HCT116 (cell line): ENCODE measurements around the gene FAM227B. TPM values are rescaled to one million over a fixed set of nuclear protein-coding genes. Genes with fewer than 3 reads are reported as not detected.

Source experiments
- ATAC-seq: fragments of 200-7000 bp; cut with Tn5 transposase; 2 replicates; pipeline ENCODE4 v1.9.1; 2020; ENCODE audit warnings: mild to moderate bottlenecking, moderate library complexity
- BruUV-seq: library from RNA; stranded (reverse); fragments of 400-500 nt; replicated peaks from 2 replicates; lab custom pipeline; 2021; lab: Mats Ljungman, UMichigan
- CTCF ChIA-PET: fragments of 300-600 bp; sonication (Branson Sonifier 250); formaldehyde crosslinking; loops from one replicate; lab custom pipeline; 2021; ENCODE audit warnings: antibody characterized with exemption; lab: Charles Lee
- POLR2A ChIA-PET: fragments of 300-600, 350-600 bp; sonication (Branson Sonifier 250); formaldehyde crosslinking; loops from one replicate; lab custom pipeline; 2021; ENCODE audit warnings: antibody characterized with exemption; lab: Charles Lee
- RAD21 ChIA-PET, 2 experiments: fragments of 300-600 bp; sonication (Branson Sonifier 250); formaldehyde crosslinking; loops; one replicate each; lab custom pipeline; 2023; ENCODE audit warnings: low total read pairs in 2 of 2; ENCODE audit not compliant: uncharacterized antibody in 2 of 2, unreplicated experiment in 2 of 2, low non-redundant PET in 1 of 2; lab: Charles Lee
- DNase-seq: peaks from one replicate; pipeline ENCODE4 v3.0.0-alpha.2; 2010; ENCODE audit warnings: low read depth, low spot score
- H2AFZ ChIP-seq: fragments of 200-600 bp; shearing (Covaris generic), sonication (generic); 2 replicates; pipeline ENCODE4 v1.6.1; 2017; ENCODE audit warnings: low read depth, mixed run types, mixed read lengths, antibody characterized with exemption, low read length; ENCODE audit not compliant: poor library complexity, severe bottlenecking
- H3K27ac ChIP-seq: 2 replicates; pipeline ENCODE4 v1.5.1; 2012; ENCODE audit warnings: low read depth, low read length
- H3K27me3 ChIP-seq: fragments of 200-600 bp; sonication (generic); 2 replicates; pipeline ENCODE4 v1.6.1; 2016; ENCODE audit warnings: mixed run types, low read length, mixed read lengths; ENCODE audit not compliant: insufficient read depth
- H3K36me3 ChIP-seq, 2 experiments: fragments of 200-500 bp in 1 of 2; fragments of 200-600 bp in 1 of 2; sonication (Bioruptor generic) in 1 of 2; sonication (generic) in 1 of 2; 2 replicates each; pipeline versions ENCODE4 v1.5.1 to v1.6.1; 2014 to 2016; ENCODE audit warnings: low read length in 2 of 2, inconsistent platforms in 1 of 2, mixed read lengths in 1 of 2, mixed run types in 1 of 2; ENCODE audit not compliant: insufficient read depth in 2 of 2, control insufficient read depth in 1 of 2
- H3K4me1 ChIP-seq, 2 experiments: fragments of 200-600 bp in 1 of 2; sonication (generic) in 1 of 2; 2 replicates each; pipeline versions ENCODE4 v1.5.1 to v1.6.1; 2012 to 2017; ENCODE audit warnings: low read length in 2 of 2, inconsistent platforms in 1 of 2, mild to moderate bottlenecking in 1 of 2, mixed read lengths in 1 of 2, mixed run types in 1 of 2, moderate library complexity in 1 of 2; ENCODE audit not compliant: insufficient read depth in 2 of 2, control insufficient read depth in 1 of 2
- H3K4me2 ChIP-seq: fragments of 200-600 bp; sonication (generic); 2 replicates; pipeline ENCODE4 v1.6.1; 2017; ENCODE audit warnings: mixed run types, low read length, mixed read lengths
- H3K4me3 ChIP-seq, 2 experiments: fragments of 200-600 bp in 1 of 2; sonication (generic) in 1 of 2; replicated peaks in 1 of 2; 2 replicates each; pipeline ENCODE4 v1.5.1; 2011 to 2016; ENCODE audit warnings: low read length in 2 of 2, control low read depth in 1 of 2, low read depth in 1 of 2, mild to moderate bottlenecking in 1 of 2, mixed read lengths in 1 of 2, mixed run types in 1 of 2
- H3K79me2 ChIP-seq: fragments of 200-600 bp; sonication (generic); 2 replicates; pipeline ENCODE4 v1.6.1; 2017; ENCODE audit warnings: mild to moderate bottlenecking, mixed run types, low read length, moderate library complexity, mixed read lengths; ENCODE audit not compliant: insufficient read depth
- H3K9ac ChIP-seq: fragments of 200-600 bp; sonication (generic); 2 replicates; pipeline ENCODE4 v1.6.1; 2016; ENCODE audit warnings: low read length, mixed read lengths
- H3K9me2 ChIP-seq: fragments of 200-600 bp; sonication (generic), shearing (Covaris generic); 2 replicates; pipeline ENCODE4 v1.6.1; 2017; ENCODE audit warnings: mixed run types, mild to moderate bottlenecking, moderate library complexity; ENCODE audit not compliant: insufficient read depth
- H3K9me3 ChIP-seq, 2 experiments: fragments of 200-500 bp in 1 of 2; fragments of 200-600 bp in 1 of 2; sonication (Bioruptor generic) in 1 of 2; sonication (generic) in 1 of 2; 2 replicates each; pipeline ENCODE4 v1.6.1; 2014 to 2017; ENCODE audit warnings: low read length in 2 of 2, mixed read lengths in 2 of 2, inconsistent platforms in 1 of 2, low read depth in 1 of 2, mild to moderate bottlenecking in 1 of 2, mixed run types in 1 of 2, moderate library complexity in 1 of 2; ENCODE audit not compliant: control insufficient read depth in 1 of 2, insufficient read depth in 1 of 2
- H4K20me1 ChIP-seq: fragments of 200-600 bp; sonication (generic), shearing (Covaris generic); 2 replicates; pipeline ENCODE4 v1.6.1; 2017; ENCODE audit warnings: mixed run types, mild to moderate bottlenecking, moderate library complexity; ENCODE audit not compliant: insufficient read depth
- CBX3 ChIP-seq: IDR thresholded peaks from 2 replicates; pipeline ENCODE4 v1.6.1; 2012; ENCODE audit warnings: low read depth
- POLR2A ChIP-seq: IDR thresholded peaks from 2 replicates; pipeline ENCODE4 v1.7.0; 2011; ENCODE audit warnings: borderline replicate concordance; ENCODE audit not compliant: insufficient read depth, insufficient read length; ENCODE audit errors: extremely low read depth
- POLR2AphosphoS5 ChIP-seq: IDR thresholded peaks from 2 replicates; pipeline ENCODE4 v1.6.1; 2011; ENCODE audit warnings: mild to moderate bottlenecking, low read depth, low read length, moderate library complexity
- intact Hi-C: fragments of 100-400 bp; cut with micrococcal nuclease; formaldehyde crosslinking; loops from 2 replicates; pipeline ENCODE4 v1.10.0; 2022
- total RNA-seq: library from RNA; stranded (reverse); gene quantifications from one replicate; pipeline ENCODE4 v1.2.1, GENCODE V29; 2021; ENCODE audit not compliant: unreplicated experiment
- TF ChIP-seq, protein P1 (sequence below): IDR thresholded peaks from 2 replicates; pipeline ENCODE4 v1.6.1; 2011; ENCODE audit warnings: mild to moderate bottlenecking, low read length, moderate library complexity; ENCODE audit not compliant: insufficient replicate concordance; ENCODE audit errors: extremely low read depth
- TF ChIP-seq, protein P2 (sequence below): IDR thresholded peaks from 2 replicates; pipeline ENCODE4 v1.6.1; 2012
- TF ChIP-seq, protein P3 (sequence below): IDR thresholded peaks from 2 replicates; pipeline ENCODE4 v1.6.1; 2012; ENCODE audit warnings: low read depth

FAM227B gene
- total RNA-seq, 1 experiment from 2014 or later: 6.9 TPM

DNA sequence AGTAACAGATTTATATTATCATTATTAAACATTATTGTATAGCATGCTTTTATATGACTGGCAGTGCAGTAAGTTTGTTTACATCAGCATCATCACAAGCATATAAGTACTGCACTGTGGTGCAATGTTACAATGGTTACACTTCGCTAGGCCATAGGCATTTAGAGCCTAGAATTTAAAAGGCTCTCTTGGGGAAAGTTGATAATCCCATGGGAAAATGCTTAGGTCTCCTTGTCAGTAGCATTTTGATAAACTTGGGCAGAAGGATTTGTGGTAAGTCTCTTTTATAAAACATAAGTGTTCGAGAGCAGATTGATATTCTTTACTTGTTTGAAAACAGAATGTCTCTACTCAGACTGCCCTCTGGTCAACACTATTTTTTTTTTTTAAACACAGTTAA is 7.8 kb upstream of the FAM227B start:
- intact Hi-C loops: loop anchor here (10.0 kb wide), 1 partner anchor 394 kb away; no protein-coding TSS in a partner anchor
- BruUV-seq: no TSS peak
- no peak overlapping the region for H3K4me2 ChIP-seq
- peaks cover 16 to 28% of the 10 kb centered on the region in 2 experiments for H3K4me1 ChIP-seq
- H3K36me3 ChIP-seq: peaks cover 10 to 30% of the 10 kb centered on the region in 2 experiments
- H3K4me3 ChIP-seq: no peak overlapping the region
- H4K20me1 ChIP-seq: no peaks in the 10 kb centered on the region; the same call in 1 of the 2 replicates
- H2AFZ ChIP-seq: no peak overlapping the region
- no peak overlapping the region for H3K27ac ChIP-seq
- DNase-seq: no peak
- H3K79me2 ChIP-seq: peaks cover 75% of the 10 kb centered on the region
- no peak for ATAC-seq
- no peak overlapping the region for H3K9ac ChIP-seq
- H3K9me3 ChIP-seq: peaks cover 8% of the 10 kb centered on the region in 2 experiments; a peak in 2 of 4 replicates
- TF ChIP-seq POLR2A: no peak
- no peak for TF ChIP-seq POLR2AphosphoS5
- TF ChIP-seq, protein P1, sequence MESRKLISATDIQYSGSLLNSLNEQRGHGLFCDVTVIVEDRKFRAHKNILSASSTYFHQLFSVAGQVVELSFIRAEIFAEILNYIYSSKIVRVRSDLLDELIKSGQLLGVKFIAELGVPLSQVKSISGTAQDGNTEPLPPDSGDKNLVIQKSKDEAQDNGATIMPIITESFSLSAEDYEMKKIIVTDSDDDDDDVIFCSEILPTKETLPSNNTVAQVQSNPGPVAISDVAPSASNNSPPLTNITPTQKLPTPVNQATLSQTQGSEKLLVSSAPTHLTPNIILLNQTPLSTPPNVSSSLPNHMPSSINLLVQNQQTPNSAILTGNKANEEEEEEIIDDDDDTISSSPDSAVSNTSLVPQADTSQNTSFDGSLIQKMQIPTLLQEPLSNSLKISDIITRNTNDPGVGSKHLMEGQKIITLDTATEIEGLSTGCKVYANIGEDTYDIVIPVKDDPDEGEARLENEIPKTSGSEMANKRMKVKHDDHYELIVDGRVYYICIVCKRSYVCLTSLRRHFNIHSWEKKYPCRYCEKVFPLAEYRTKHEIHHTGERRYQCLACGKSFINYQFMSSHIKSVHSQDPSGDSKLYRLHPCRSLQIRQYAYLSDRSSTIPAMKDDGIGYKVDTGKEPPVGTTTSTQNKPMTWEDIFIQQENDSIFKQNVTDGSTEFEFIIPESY: no peak
- TF ChIP-seq, protein P2, sequence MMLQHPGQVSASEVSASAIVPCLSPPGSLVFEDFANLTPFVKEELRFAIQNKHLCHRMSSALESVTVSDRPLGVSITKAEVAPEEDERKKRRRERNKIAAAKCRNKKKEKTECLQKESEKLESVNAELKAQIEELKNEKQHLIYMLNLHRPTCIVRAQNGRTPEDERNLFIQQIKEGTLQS: no peak
- TF ChIP-seq CBX3: no peak
- TF ChIP-seq, protein P3, sequence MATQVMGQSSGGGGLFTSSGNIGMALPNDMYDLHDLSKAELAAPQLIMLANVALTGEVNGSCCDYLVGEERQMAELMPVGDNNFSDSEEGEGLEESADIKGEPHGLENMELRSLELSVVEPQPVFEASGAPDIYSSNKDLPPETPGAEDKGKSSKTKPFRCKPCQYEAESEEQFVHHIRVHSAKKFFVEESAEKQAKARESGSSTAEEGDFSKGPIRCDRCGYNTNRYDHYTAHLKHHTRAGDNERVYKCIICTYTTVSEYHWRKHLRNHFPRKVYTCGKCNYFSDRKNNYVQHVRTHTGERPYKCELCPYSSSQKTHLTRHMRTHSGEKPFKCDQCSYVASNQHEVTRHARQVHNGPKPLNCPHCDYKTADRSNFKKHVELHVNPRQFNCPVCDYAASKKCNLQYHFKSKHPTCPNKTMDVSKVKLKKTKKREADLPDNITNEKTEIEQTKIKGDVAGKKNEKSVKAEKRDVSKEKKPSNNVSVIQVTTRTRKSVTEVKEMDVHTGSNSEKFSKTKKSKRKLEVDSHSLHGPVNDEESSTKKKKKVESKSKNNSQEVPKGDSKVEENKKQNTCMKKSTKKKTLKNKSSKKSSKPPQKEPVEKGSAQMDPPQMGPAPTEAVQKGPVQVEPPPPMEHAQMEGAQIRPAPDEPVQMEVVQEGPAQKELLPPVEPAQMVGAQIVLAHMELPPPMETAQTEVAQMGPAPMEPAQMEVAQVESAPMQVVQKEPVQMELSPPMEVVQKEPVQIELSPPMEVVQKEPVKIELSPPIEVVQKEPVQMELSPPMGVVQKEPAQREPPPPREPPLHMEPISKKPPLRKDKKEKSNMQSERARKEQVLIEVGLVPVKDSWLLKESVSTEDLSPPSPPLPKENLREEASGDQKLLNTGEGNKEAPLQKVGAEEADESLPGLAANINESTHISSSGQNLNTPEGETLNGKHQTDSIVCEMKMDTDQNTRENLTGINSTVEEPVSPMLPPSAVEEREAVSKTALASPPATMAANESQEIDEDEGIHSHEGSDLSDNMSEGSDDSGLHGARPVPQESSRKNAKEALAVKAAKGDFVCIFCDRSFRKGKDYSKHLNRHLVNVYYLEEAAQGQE: no peak
- ChIA-PET POLR2A (no interaction called here), CTCF (no interaction called here), RAD21 (no interaction called here)
- no peaks in the 10 kb centered on the region for H3K9me2 ChIP-seq
- no peaks in the 10 kb centered on the region for H3K27me3 ChIP-seq
